HepG2 (cell line): ENCODE measurements around the gene NCBP1. TPM values are rescaled to one million over a fixed set of nuclear protein-coding genes. Genes with fewer than 3 reads are reported as not detected.

Experiments
- ARNT ChIP-seq: fragments of 450-650 bp; IDR thresholded peaks from 2 replicates; pipeline ENCODE4 v1.6.1; 2017
- HNF4G ChIP-seq, 2 experiments: sonication (generic) in 1 of 2; formaldehyde crosslinking in 1 of 2; IDR thresholded peaks; 2 replicates each; pipeline versions ENCODE4 v1.4.0 to v1.6.1; 2011 to 2020; ENCODE audit warnings: borderline replicate concordance in 2 of 2, low read depth in 2 of 2, mild to moderate bottlenecking in 2 of 2, low read length in 1 of 2, missing genetic modification reagents in 1 of 2, moderate library complexity in 1 of 2
- HNRNPH1 ChIP-seq: fragments of 200-400 bp; formaldehyde crosslinking; optimal IDR thresholded peaks from 2 replicates; pipeline ENCODE3; 2017; ENCODE audit warnings: mild to moderate bottlenecking, low read depth, low read length
- MIER3 ChIP-seq: IDR thresholded peaks from 2 replicates; pipeline ENCODE4 v1.6.1; 2016; ENCODE audit warnings: missing compliant biosample characterization, borderline replicate concordance
- MYNN ChIP-seq: sonication (generic); formaldehyde crosslinking; IDR thresholded peaks from 2 replicates; pipeline ENCODE4 v1.4.0; 2020; ENCODE audit warnings: mild to moderate bottlenecking, low read depth, missing genetic modification reagents
- PHF20 ChIP-seq: sonication (generic); formaldehyde crosslinking; IDR thresholded peaks from 2 replicates; pipeline ENCODE4 v1.5.0; 2020; ENCODE audit warnings: mild to moderate bottlenecking, missing genetic modification reagents
- POLR2A ChIP-seq, 2 experiments: IDR thresholded peaks; 2 replicates each; pipeline ENCODE4 v1.6.1; 2011; ENCODE audit warnings: low read depth in 2 of 2, low read length in 2 of 2, mild to moderate bottlenecking in 1 of 2, moderate library complexity in 1 of 2; ENCODE audit not compliant: insufficient read depth in 1 of 2
- ZNF17 ChIP-seq: sonication (generic); formaldehyde crosslinking; IDR thresholded peaks from 2 replicates; pipeline ENCODE4 v1.5.0; 2020; ENCODE audit warnings: mild to moderate bottlenecking, missing genetic modification reagents
- ZNF264 ChIP-seq: sonication (generic); formaldehyde crosslinking; IDR thresholded peaks from 2 replicates; pipeline ENCODE4 v1.4.0; 2020; ENCODE audit warnings: missing genetic modification reagents
- ZNF333 ChIP-seq: sonication (generic); formaldehyde crosslinking; IDR thresholded peaks from 2 replicates; pipeline ENCODE4 v1.4.0; 2020; ENCODE audit warnings: mild to moderate bottlenecking, missing genetic modification reagents, borderline replicate concordance
- ZNF432 ChIP-seq: sonication (generic); formaldehyde crosslinking; IDR thresholded peaks from 2 replicates; pipeline ENCODE4 v1.5.0; 2020; ENCODE audit warnings: missing genetic modification reagents, mild to moderate bottlenecking, borderline replicate concordance
- ZNF768 ChIP-seq: sonication (generic); formaldehyde crosslinking; IDR thresholded peaks from 2 replicates; pipeline ENCODE4 v1.4.0; 2020; ENCODE audit warnings: missing genetic modification reagents
- polyA plus RNA-seq, 8 experiments: library from polyadenylated mRNA; depleted of rRNA in 3 of 8; stranded (reverse) in 7 of 8; unstranded in 1 of 8; fragments of >200 nt; fragmentation: Illumina TruSeq in 4 of 8; extraction: Trizol in 4 of 8; gene quantifications; 2 replicates each; pipeline versions ENCODE4 v1.2.1 to v1.2.3, GENCODE V29; 2011 to 2016; ENCODE audit warnings: low read depth in 4 of 8, missing spikeins in 1 of 8, mixed read lengths in 1 of 8; ENCODE audit not compliant: insufficient read depth in 1 of 8
- total RNA-seq, 5 experiments: library from RNA; depleted of rRNA; stranded (reverse); fragments of >200 nt; fragmentation: Illumina TruSeq; extraction: Trizol; gene quantifications; 2 replicates each; pipeline ENCODE4 v1.2.3, GENCODE V29; 2016; ENCODE audit warnings: low read depth in 1 of 5
- TF ChIP-seq, protein P1 (sequence below): sonication (generic); formaldehyde crosslinking; IDR thresholded peaks from 2 replicates; pipeline ENCODE4 v1.8.1; 2022; ENCODE audit warnings: low read depth, mild to moderate bottlenecking, missing genetic modification reagents
- TF ChIP-seq, protein P2 (sequence below): sonication (generic); formaldehyde crosslinking; IDR thresholded peaks from 2 replicates; pipeline ENCODE4 v1.4.0; 2020; ENCODE audit warnings: missing genetic modification reagents
- TF ChIP-seq, protein P3 (sequence below): IDR thresholded peaks from 2 replicates; pipeline ENCODE4 v1.6.1; 2016; ENCODE audit warnings: low read depth, missing genetic modification reagents, missing compliant biosample characterization

Gene NCBP1
- total and polyA plus RNA-seq, 2 of the 13 experiments (the other 11 are each of a cell fraction or from before 2014, with no cell fraction given): 13.3 to 40.2 TPM

DNA sequence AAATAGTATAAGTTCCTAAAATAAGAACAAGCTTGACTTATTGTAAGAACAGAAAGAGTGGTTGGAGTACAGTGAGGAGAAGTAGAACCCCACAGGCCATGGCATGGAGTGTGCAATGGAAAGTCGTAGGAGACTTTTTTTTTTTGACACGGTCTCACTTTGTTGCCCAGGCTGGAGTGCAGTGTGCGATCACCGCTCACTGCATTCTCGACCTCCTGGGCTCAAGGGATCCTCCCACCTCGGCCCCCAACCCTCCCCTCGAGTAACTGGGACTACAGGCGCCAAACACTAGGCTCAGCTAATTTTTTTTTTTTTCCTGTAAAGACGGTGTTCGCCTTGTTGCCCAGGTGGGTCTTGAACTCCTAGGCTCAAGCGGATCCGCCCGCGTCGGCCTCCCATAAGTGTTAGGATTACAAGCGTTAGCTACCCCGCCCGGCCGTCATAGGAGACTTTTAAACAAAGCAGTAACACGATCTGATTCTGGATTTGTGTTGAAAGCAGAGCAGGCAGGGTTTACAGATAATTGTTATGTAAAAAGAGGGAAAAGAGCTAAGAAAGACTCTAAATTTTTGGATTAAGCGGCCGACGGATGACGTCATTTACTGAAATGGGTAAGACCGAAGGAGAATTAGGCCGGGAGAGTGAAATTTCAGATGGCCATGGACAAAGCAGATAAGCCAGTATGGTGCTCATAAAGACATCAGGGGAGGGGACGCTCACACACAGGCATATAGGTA lies 1.2 kb upstream of the NCBP1 start (continued):
- TF ChIP-seq, protein P1, sequence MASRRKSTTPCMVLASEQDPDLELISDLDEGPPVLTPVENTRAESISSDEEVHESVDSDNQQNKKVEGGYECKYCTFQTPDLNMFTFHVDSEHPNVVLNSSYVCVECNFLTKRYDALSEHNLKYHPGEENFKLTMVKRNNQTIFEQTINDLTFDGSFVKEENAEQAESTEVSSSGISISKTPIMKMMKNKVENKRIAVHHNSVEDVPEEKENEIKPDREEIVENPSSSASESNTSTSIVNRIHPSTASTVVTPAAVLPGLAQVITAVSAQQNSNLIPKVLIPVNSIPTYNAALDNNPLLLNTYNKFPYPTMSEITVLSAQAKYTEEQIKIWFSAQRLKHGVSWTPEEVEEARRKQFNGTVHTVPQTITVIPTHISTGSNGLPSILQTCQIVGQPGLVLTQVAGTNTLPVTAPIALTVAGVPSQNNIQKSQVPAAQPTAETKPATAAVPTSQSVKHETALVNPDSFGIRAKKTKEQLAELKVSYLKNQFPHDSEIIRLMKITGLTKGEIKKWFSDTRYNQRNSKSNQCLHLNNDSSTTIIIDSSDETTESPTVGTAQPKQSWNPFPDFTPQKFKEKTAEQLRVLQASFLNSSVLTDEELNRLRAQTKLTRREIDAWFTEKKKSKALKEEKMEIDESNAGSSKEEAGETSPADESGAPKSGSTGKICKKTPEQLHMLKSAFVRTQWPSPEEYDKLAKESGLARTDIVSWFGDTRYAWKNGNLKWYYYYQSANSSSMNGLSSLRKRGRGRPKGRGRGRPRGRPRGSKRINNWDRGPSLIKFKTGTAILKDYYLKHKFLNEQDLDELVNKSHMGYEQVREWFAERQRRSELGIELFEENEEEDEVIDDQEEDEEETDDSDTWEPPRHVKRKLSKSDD (CRISPR knock-in tag): no peak
- TF ChIP-seq MYNN (0 out of 2 replicates have a peak, but pooled peaks have one; percentile 45), ZNF264 (no peak), ZNF432 (no peak), HNRNPH1 (no peak), ARNT (no peak), PHF20 (CRISPR knock-in tag) (no peak), MIER3 (CRISPR knock-in tag) (no peak), ZNF17 (CRISPR knock-in tag) (no peak), HNF4G (IDR thresholded peaks at IDR 0.05; ENCODE audit: borderline replicate concordance, low read depth, low read length) (no peak), HNF4G (CRISPR knock-in tag; IDR thresholded peaks at IDR 0.05; ENCODE audit: borderline replicate concordance, low read depth) (no peak), ZNF768 (CRISPR knock-in tag) (no peak), ZNF333 (no peak), POLR2A (IDR thresholded peaks at IDR 0.05; ENCODE audit: insufficient read depth in 1 of 2, low read depth in 2 of 2, low read length in 2 of 2) (no peak)
- TF ChIP-seq, protein P2, sequence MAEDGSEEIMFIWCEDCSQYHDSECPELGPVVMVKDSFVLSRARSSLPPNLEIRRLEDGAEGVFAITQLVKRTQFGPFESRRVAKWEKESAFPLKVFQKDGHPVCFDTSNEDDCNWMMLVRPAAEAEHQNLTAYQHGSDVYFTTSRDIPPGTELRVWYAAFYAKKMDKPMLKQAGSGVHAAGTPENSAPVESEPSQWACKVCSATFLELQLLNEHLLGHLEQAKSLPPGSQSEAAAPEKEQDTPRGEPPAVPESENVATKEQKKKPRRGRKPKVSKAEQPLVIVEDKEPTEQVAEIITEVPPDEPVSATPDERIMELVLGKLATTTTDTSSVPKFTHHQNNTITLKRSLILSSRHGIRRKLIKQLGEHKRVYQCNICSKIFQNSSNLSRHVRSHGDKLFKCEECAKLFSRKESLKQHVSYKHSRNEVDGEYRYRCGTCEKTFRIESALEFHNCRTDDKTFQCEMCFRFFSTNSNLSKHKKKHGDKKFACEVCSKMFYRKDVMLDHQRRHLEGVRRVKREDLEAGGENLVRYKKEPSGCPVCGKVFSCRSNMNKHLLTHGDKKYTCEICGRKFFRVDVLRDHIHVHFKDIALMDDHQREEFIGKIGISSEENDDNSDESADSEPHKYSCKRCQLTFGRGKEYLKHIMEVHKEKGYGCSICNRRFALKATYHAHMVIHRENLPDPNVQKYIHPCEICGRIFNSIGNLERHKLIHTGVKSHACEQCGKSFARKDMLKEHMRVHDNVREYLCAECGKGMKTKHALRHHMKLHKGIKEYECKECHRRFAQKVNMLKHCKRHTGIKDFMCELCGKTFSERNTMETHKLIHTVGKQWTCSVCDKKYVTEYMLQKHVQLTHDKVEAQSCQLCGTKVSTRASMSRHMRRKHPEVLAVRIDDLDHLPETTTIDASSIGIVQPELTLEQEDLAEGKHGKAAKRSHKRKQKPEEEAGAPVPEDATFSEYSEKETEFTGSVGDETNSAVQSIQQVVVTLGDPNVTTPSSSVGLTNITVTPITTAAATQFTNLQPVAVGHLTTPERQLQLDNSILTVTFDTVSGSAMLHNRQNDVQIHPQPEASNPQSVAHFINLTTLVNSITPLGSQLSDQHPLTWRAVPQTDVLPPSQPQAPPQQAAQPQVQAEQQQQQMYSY (CRISPR knock-in tag): no peak
- TF ChIP-seq, protein P3, sequence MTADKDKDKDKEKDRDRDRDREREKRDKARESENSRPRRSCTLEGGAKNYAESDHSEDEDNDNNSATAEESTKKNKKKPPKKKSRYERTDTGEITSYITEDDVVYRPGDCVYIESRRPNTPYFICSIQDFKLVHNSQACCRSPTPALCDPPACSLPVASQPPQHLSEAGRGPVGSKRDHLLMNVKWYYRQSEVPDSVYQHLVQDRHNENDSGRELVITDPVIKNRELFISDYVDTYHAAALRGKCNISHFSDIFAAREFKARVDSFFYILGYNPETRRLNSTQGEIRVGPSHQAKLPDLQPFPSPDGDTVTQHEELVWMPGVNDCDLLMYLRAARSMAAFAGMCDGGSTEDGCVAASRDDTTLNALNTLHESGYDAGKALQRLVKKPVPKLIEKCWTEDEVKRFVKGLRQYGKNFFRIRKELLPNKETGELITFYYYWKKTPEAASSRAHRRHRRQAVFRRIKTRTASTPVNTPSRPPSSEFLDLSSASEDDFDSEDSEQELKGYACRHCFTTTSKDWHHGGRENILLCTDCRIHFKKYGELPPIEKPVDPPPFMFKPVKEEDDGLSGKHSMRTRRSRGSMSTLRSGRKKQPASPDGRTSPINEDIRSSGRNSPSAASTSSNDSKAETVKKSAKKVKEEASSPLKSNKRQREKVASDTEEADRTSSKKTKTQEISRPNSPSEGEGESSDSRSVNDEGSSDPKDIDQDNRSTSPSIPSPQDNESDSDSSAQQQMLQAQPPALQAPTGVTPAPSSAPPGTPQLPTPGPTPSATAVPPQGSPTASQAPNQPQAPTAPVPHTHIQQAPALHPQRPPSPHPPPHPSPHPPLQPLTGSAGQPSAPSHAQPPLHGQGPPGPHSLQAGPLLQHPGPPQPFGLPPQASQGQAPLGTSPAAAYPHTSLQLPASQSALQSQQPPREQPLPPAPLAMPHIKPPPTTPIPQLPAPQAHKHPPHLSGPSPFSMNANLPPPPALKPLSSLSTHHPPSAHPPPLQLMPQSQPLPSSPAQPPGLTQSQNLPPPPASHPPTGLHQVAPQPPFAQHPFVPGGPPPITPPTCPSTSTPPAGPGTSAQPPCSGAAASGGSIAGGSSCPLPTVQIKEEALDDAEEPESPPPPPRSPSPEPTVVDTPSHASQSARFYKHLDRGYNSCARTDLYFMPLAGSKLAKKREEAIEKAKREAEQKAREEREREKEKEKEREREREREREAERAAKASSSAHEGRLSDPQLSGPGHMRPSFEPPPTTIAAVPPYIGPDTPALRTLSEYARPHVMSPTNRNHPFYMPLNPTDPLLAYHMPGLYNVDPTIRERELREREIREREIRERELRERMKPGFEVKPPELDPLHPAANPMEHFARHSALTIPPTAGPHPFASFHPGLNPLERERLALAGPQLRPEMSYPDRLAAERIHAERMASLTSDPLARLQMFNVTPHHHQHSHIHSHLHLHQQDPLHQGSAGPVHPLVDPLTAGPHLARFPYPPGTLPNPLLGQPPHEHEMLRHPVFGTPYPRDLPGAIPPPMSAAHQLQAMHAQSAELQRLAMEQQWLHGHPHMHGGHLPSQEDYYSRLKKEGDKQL: no peak
